Vagina (tissue), 2 donors: Measurements from ENCODE around the gene ABLIM2. TPM values are rescaled to one million over a fixed set of nuclear protein-coding genes. Genes with fewer than 3 reads are reported as not detected.

ENCODE experiments used
- DNase-seq, 2 donors: peaks; one replicate each; pipeline ENCODE4 v3.0.0-alpha.2; 2017; ENCODE audit errors: extremely low spot score in 2 of 2
- H3K27ac ChIP-seq: fragments of 200-600 bp; sonication (generic); one replicate; pipeline ENCODE4 v1.5.1; 2019
- H3K27me3 ChIP-seq: fragments of 200-600 bp; sonication (generic); one replicate; pipeline ENCODE4 v1.5.1; 2019
- H3K36me3 ChIP-seq, 2 donors: fragments of 200-600 bp; sonication (generic); one replicate each; pipeline ENCODE4 v1.5.1; 2017 to 2019
- H3K4me1 ChIP-seq: fragments of 200-600 bp; sonication (generic); one replicate; pipeline ENCODE4 v1.5.1; 2019
- H3K4me3 ChIP-seq, 2 donors: fragments of 200-600 bp; sonication (generic); 1 replicate in 1 of 2; 2 replicates in 1 of 2; pipeline ENCODE4 v1.5.1; 2016 to 2019
- H3K9me3 ChIP-seq: fragments of 200-600 bp; sonication (generic); one replicate; pipeline ENCODE4 v1.5.1; 2019
- POLR2A ChIP-seq, 2 donors: fragments of 450-650 bp; IDR thresholded peaks; one replicate each; pipeline ENCODE4 v1.6.1; 2017; ENCODE audit warnings: antibody characterized with exemption in 2 of 2, mild to moderate bottlenecking in 2 of 2, moderate library complexity in 2 of 2
- POLR2AphosphoS5 ChIP-seq, 2 donors: sonication (generic); formaldehyde crosslinking; IDR thresholded peaks; one replicate each; pipeline ENCODE4 v1.9.0; 2017; ENCODE audit warnings: antibody characterized with exemption in 2 of 2, mild to moderate bottlenecking in 2 of 2, low read depth in 1 of 2; ENCODE audit not compliant: insufficient read depth in 1 of 2
- intact Hi-C: fragments of 100-400 bp; cut with DNase I; formaldehyde crosslinking; loops from one replicate; pipeline ENCODE4 v1.15.1; 2023
- total RNA-seq: library from RNA; depleted of rRNA; stranded (reverse); fragments of >200 nt; gene quantifications from one replicate; pipeline ENCODE4 v1.2.3, GENCODE V29; 2016
- TF ChIP-seq, protein P1 (sequence below), 3 experiments: fragments of 450-650 bp in 2 of 3; fragments of 200-600 bp in 1 of 3; sonication (generic) in 1 of 3; IDR thresholded peaks; one replicate each; pipeline ENCODE4 v1.5.1; 2017 to 2019; ENCODE audit warnings: antibody characterized with exemption in 3 of 3, mild to moderate bottlenecking in 2 of 3, moderate library complexity in 2 of 3

The ABLIM2 gene
- total RNA-seq, 1 donor from 2014 or later, result 15.5 TPM

DNA sequence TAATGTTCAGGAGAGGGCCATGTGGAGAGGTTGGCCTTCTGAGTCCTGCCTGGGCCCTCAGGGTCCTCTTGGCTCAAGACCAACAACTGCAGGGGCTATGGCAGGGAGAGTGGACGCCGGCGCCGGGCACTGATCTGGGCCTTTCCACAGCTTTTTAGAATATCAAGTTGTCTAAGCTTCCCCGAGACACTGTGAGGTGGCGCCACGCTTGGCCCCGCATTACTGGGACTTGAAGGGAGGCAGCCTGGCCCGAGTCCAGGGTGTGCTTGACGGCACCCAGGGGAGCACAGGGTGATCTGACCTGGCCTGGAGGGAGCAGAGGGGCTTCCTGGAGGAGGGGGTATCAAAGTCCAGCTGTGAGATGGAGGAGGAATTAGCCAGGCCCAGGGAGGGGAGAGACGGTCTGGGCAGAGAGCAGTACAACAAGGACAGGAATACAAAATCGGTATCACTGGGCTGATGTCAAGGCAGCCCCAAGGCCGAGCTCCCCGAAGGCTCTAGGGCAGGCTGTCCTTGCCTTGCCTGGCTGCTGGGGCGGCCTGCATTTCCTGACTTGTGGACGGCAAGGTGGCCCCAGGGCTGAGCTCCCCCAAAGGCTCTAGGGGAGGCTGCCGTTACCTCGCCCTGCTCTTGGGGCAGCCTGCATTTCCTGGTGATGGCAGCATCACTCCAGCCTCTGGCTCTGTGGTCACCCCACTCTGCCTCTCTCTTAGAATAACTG is 28.1 kb downstream of the ABLIM2 start:
- no peak for DNase-seq
- TF ChIP-seq, protein P1, sequence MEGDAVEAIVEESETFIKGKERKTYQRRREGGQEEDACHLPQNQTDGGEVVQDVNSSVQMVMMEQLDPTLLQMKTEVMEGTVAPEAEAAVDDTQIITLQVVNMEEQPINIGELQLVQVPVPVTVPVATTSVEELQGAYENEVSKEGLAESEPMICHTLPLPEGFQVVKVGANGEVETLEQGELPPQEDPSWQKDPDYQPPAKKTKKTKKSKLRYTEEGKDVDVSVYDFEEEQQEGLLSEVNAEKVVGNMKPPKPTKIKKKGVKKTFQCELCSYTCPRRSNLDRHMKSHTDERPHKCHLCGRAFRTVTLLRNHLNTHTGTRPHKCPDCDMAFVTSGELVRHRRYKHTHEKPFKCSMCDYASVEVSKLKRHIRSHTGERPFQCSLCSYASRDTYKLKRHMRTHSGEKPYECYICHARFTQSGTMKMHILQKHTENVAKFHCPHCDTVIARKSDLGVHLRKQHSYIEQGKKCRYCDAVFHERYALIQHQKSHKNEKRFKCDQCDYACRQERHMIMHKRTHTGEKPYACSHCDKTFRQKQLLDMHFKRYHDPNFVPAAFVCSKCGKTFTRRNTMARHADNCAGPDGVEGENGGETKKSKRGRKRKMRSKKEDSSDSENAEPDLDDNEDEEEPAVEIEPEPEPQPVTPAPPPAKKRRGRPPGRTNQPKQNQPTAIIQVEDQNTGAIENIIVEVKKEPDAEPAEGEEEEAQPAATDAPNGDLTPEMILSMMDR (IDR thresholded peaks at IDR 0.05), result no peak
- no peak for TF ChIP-seq POLR2AphosphoS5 (IDR thresholded peaks at IDR 0.05; ENCODE audit: insufficient read depth in 1 of 2, low read depth in 1 of 2)
- TF ChIP-seq POLR2A (IDR thresholded peaks at IDR 0.05), result no peak
- Histone ChIP-seq H3K9me3 (no peaks in the 10 kb centered on the region), H3K36me3 (no peaks in the 10 kb centered on the region), H3K27ac (no peak overlapping the region), H3K4me1 (no peaks in the 10 kb centered on the region), H3K27me3 (no peaks in the 10 kb centered on the region), H3K4me3 (no peak overlapping the region)
- intact Hi-C loops, result no loop called here

DNA sequence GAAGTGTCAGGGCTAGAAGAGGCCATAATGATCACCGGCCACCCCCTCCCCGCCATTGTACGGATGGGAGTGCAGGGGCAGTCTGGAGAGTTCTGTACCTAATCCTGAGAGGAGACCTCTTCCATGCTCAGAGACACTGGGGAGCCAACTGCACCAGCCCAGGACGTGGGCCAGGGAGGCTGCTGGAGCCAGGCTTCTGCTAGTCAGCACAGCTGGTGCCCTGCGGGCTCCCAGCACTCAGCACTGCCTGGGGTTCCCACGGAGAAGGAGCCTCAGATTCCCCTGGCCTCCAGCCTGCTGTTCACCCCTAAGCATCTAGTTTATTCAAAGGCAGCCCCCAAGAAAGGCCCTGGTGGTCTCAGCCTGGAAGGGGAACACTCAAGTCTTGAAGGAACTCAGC is 28.8 kb downstream of the ABLIM2 start:
- Histone ChIP-seq H3K9me3 (no peaks in the 10 kb centered on the region), H3K27ac (no peak overlapping the region), H3K27me3 (no peaks in the 10 kb centered on the region), H3K4me1 (no peaks in the 10 kb centered on the region), H3K4me3 (no peak overlapping the region), H3K36me3 (no peaks in the 10 kb centered on the region)
- intact Hi-C loops, result no loop called here
- DNase-seq, result no peak
- TF ChIP-seq POLR2A (IDR thresholded peaks at IDR 0.05), result no peak
- TF ChIP-seq, protein P1 (IDR thresholded peaks at IDR 0.05), result no peak
- TF ChIP-seq POLR2AphosphoS5 (IDR thresholded peaks at IDR 0.05; ENCODE audit: insufficient read depth in 1 of 2, low read depth in 1 of 2), result no peak

DNA sequence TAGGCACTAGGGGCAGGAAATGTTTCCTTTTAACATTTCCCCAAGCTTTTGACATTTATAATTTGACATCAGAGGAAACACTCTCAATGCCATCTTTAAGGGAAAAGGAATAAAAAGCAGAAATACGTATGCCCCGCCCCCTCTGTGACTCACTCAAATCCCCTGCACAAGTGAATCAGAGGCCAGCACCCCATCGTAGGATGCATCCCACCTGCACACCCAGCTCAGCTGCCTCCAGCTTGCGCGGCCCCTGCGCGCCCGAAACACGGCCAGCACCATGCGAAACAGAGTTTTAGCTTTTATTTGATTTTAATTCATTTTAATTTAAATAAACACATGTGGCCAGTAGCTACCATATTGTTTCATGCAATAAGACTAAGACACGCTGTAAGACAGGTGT is 29.5 kb downstream of the ABLIM2 start:
- Histone ChIP-seq H3K36me3 (no peaks in the 10 kb centered on the region), H3K27ac (no peak overlapping the region), H3K4me1 (no peaks in the 10 kb centered on the region), H3K27me3 (no peaks in the 10 kb centered on the region), H3K4me3 (no peak overlapping the region), H3K9me3 (no peaks in the 10 kb centered on the region)
- intact Hi-C loops, result no loop called here
- TF ChIP-seq POLR2AphosphoS5 (IDR thresholded peaks at IDR 0.05; ENCODE audit: insufficient read depth in 1 of 2, low read depth in 1 of 2), result no peak
- TF ChIP-seq, protein P1 (IDR thresholded peaks at IDR 0.05), result no peak
- TF ChIP-seq POLR2A (IDR thresholded peaks at IDR 0.05), result no peak
- no peak for DNase-seq

DNA sequence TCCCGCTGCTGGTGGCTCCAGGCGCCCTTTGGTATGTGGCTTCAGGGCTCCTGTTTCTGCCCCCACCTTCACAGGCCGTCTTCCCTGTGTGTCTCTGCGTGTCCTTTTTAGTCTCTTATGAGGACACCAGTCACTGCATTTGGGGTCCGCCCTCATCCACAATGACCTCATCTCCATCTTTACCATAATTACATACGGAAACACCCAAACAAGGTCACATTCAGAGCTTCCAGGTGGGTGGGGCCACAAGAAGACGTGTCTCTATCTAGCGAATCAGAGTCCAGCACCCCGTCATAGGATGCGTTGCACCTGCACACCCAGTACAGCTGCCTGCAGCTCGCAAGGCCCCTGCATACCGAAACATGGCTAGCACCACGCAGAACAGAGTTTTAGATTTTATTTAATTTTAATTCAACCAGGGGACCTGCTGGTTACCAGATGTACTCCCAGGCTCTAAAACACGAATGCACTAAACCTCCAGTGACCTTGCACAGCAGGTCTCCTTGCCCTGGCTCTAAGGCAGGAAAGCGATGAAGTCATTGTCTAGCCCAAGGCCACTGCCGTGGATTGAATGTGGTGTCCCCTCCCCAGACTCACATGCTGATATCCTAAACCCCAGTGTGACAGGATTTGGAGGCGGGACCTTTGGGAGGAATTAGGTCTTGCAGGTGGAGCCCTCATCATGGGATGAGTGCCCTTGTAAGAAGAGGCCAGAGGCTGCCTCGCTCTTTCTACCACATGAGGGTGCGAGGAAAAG is 30.3 kb downstream of the ABLIM2 start:
- TF ChIP-seq, protein P1 (IDR thresholded peaks at IDR 0.05), result no peak
- TF ChIP-seq POLR2AphosphoS5 (IDR thresholded peaks at IDR 0.05; ENCODE audit: insufficient read depth in 1 of 2, low read depth in 1 of 2) (no peak), POLR2A (IDR thresholded peaks at IDR 0.05) (no peak)
- no peaks in the 10 kb centered on the region for H3K36me3 ChIP-seq
- H3K27ac ChIP-seq, result no peak overlapping the region
- H3K4me1 ChIP-seq, result no peaks in the 10 kb centered on the region
- DNase-seq, result no peak
- intact Hi-C loops, result no loop called here
- H3K27me3 ChIP-seq, result no peaks in the 10 kb centered on the region
- H3K9me3 ChIP-seq, result no peaks in the 10 kb centered on the region
- H3K4me3 ChIP-seq, result no peak overlapping the region
